RPMI8226 (cell line): ENCODE data around the gene SSR4.
"Not testable (repeated sequence)": the region's sequence is repeated elsewhere in the genome, so short reads cannot be mapped to it uniquely, and the experiment has no call there.

Source experiments
- DNase-seq: peaks from one replicate; pipeline ENCODE4 v3.0.0-alpha.2; 2015

The SSR4 gene

GRCh38 chrX:153794018-153794896, at the start of gene SSR4, which contains the start of gene IDH3G:
TSS of gene SSR4 (plus strand) at chrX:153794668. CDS start at chrX:153794688, 20 bp downstream.
TSS of gene IDH3G (minus strand) at chrX:153794375. CDS start at chrX:153794326, 49 bp downstream.
- DNase-seq: peak; percentile 96

- not testable (repeated sequence) for DNase-seq
Measured at GRCh38 chrX:153745067-153745433, 49.4 kb upstream of the SSR4 start.

- DNase-seq: no peak
Measured at GRCh38 chrX:153746359-153746758, 48.1 kb upstream of the SSR4 start.

- not testable (repeated sequence) for DNase-seq
Measured at GRCh38 chrX:153746991-153747390, 47.5 kb upstream of the SSR4 start.

- DNase-seq: not testable (repeated sequence)
Measured at GRCh38 chrX:153749017-153749416, 45.5 kb upstream of the SSR4 start.

- DNase-seq: no peak
Measured at GRCh38 chrX:153750127-153750774, 44.2 kb upstream of the SSR4 start.

- peak; percentile 21 for DNase-seq
Measured at GRCh38 chrX:153755136-153755535, 39.3 kb upstream of the SSR4 start.

GRCh38 chrX:153761863-153762262, 32.6 kb upstream of the SSR4 start:
- no peak for DNase-seq

- no peak for DNase-seq
Measured at GRCh38 chrX:153762626-153763173, 31.8 kb upstream of the SSR4 start.

- no peak for DNase-seq
Measured at GRCh38 chrX:153763298-153763932, 31.1 kb upstream of the SSR4 start.

GRCh38 chrX:153763989-153764755, 30.3 kb upstream of the SSR4 start, which contains the start of gene PLXNB3:
TSS of gene PLXNB3 (plus strand) at chrX:153764249. CDS start at chrX:153765536, 1,287 bp downstream.
- peak; percentile 84 for DNase-seq

- no peak for DNase-seq
Measured at GRCh38 chrX:153764786-153765137, 29.7 kb upstream of the SSR4 start.

- DNase-seq: no peak
Measured at GRCh38 chrX:153765138-153766079, 29.1 kb upstream of the SSR4 start.

- DNase-seq: peak; percentile 24
Measured at GRCh38 chrX:153766098-153766817, 28.2 kb upstream of the SSR4 start.

GRCh38 chrX:153766871-153767673, 27.4 kb upstream of the SSR4 start:
- no peak for DNase-seq

GRCh38 chrX:153767674-153768055, 26.8 kb upstream of the SSR4 start:
- no peak for DNase-seq

GRCh38 chrX:153768311-153769157, 25.9 kb upstream of the SSR4 start:
- DNase-seq: peak; percentile 25

GRCh38 chrX:153769158-153769864, 25.2 kb upstream of the SSR4 start:
- no peak for DNase-seq
